ENCODE measurements around the gene LIN9. TPM values are rescaled to one million over a fixed set of nuclear protein-coding genes. Genes with fewer than 3 reads are reported as not detected.

Gene LIN9
- total and polyA plus RNA-seq, 2 of the 8 experiments (the other 6 are each of a cell fraction or from before 2014, with no cell fraction given): 5.6 to 12.6 TPM

DNA sequence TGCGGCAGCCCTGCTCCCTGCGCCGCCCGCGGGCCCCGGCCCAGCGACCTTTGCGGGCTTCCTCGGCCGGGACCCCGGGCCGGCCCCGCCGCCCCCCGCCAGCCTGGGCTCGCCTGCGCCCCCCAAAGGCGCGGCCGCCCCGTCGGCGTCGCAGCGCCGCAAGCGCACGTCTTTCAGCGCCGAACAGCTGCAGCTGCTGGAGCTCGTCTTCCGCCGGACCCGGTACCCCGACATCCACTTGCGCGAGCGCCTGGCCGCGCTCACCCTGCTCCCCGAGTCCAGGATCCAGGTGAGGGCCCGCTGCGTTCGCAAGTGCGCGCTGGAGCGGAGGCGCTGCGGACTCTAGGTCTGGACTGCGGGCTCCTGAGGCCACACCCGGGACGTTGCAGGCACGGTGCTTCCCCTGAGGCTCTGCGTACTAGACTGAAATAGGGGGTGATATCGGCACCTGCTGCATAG, 85.1 kb downstream of the LIN9 start (continued):
- TF ChIP-seq, protein P1, sequence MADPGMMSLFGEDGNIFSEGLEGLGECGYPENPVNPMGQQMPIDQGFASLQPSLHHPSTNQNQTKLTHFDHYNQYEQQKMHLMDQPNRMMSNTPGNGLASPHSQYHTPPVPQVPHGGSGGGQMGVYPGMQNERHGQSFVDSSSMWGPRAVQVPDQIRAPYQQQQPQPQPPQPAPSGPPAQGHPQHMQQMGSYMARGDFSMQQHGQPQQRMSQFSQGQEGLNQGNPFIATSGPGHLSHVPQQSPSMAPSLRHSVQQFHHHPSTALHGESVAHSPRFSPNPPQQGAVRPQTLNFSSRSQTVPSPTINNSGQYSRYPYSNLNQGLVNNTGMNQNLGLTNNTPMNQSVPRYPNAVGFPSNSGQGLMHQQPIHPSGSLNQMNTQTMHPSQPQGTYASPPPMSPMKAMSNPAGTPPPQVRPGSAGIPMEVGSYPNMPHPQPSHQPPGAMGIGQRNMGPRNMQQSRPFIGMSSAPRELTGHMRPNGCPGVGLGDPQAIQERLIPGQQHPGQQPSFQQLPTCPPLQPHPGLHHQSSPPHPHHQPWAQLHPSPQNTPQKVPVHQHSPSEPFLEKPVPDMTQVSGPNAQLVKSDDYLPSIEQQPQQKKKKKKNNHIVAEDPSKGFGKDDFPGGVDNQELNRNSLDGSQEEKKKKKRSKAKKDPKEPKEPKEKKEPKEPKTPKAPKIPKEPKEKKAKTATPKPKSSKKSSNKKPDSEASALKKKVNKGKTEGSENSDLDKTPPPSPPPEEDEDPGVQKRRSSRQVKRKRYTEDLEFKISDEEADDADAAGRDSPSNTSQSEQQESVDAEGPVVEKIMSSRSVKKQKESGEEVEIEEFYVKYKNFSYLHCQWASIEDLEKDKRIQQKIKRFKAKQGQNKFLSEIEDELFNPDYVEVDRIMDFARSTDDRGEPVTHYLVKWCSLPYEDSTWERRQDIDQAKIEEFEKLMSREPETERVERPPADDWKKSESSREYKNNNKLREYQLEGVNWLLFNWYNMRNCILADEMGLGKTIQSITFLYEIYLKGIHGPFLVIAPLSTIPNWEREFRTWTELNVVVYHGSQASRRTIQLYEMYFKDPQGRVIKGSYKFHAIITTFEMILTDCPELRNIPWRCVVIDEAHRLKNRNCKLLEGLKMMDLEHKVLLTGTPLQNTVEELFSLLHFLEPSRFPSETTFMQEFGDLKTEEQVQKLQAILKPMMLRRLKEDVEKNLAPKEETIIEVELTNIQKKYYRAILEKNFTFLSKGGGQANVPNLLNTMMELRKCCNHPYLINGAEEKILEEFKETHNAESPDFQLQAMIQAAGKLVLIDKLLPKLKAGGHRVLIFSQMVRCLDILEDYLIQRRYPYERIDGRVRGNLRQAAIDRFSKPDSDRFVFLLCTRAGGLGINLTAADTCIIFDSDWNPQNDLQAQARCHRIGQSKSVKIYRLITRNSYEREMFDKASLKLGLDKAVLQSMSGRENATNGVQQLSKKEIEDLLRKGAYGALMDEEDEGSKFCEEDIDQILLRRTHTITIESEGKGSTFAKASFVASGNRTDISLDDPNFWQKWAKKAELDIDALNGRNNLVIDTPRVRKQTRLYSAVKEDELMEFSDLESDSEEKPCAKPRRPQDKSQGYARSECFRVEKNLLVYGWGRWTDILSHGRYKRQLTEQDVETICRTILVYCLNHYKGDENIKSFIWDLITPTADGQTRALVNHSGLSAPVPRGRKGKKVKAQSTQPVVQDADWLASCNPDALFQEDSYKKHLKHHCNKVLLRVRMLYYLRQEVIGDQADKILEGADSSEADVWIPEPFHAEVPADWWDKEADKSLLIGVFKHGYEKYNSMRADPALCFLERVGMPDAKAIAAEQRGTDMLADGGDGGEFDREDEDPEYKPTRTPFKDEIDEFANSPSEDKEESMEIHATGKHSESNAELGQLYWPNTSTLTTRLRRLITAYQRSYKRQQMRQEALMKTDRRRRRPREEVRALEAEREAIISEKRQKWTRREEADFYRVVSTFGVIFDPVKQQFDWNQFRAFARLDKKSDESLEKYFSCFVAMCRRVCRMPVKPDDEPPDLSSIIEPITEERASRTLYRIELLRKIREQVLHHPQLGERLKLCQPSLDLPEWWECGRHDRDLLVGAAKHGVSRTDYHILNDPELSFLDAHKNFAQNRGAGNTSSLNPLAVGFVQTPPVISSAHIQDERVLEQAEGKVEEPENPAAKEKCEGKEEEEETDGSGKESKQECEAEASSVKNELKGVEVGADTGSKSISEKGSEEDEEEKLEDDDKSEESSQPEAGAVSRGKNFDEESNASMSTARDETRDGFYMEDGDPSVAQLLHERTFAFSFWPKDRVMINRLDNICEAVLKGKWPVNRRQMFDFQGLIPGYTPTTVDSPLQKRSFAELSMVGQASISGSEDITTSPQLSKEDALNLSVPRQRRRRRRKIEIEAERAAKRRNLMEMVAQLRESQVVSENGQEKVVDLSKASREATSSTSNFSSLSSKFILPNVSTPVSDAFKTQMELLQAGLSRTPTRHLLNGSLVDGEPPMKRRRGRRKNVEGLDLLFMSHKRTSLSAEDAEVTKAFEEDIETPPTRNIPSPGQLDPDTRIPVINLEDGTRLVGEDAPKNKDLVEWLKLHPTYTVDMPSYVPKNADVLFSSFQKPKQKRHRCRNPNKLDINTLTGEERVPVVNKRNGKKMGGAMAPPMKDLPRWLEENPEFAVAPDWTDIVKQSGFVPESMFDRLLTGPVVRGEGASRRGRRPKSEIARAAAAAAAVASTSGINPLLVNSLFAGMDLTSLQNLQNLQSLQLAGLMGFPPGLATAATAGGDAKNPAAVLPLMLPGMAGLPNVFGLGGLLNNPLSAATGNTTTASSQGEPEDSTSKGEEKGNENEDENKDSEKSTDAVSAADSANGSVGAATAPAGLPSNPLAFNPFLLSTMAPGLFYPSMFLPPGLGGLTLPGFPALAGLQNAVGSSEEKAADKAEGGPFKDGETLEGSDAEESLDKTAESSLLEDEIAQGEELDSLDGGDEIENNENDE (IDR thresholded peaks at IDR 0.05; ENCODE audit: insufficient replicate concordance, low read length): no peak
- no peak for TF ChIP-seq GTF2F1 (IDR thresholded peaks at IDR 0.05; ENCODE audit: borderline replicate concordance, low read depth, low read length)
- no peak for TF ChIP-seq BRCA1 (IDR thresholded peaks at IDR 0.05; ENCODE audit: low read depth, low read length)
- no peak for TF ChIP-seq FOSL1 (IDR thresholded peaks at IDR 0.05; ENCODE audit: insufficient read depth, low read depth, low read length)
- no peak for TF ChIP-seq KDM1A (IDR thresholded peaks at IDR 0.05; ENCODE audit: borderline replicate concordance, low read length)
- TF ChIP-seq CBX5 (IDR thresholded peaks at IDR 0.05; ENCODE audit: low read depth, low read length): no peak
- TF ChIP-seq TCF12 (IDR thresholded peaks at IDR 0.05; ENCODE audit: low read depth, low read length): no peak
- TF ChIP-seq TBP (IDR thresholded peaks at IDR 0.05; ENCODE audit: low read depth, low read length): peak; percentile 17; the same call in 1 of the 2 replicates
- TF ChIP-seq SP2 (IDR thresholded peaks at IDR 0.05; ENCODE audit: low read length): no peak
- no peak for TF ChIP-seq NANOG (IDR thresholded peaks at IDR 0.05; ENCODE audit: insufficient read depth, low read depth, low read length, poor library complexity, severe bottlenecking)
- no peak for TF ChIP-seq SIRT6 (IDR thresholded peaks at IDR 0.05; ENCODE audit: low read length)
- no peak for TF ChIP-seq BCL11A (IDR thresholded peaks at IDR 0.05; ENCODE audit: low read depth in 2 of 2, low read length in 2 of 2)

Data from H1 (cell line).